ENCODE measurements around the gene ANGPT4. TPM values are rescaled to one million over a fixed set of nuclear protein-coding genes. Genes with fewer than 3 reads are reported as not detected.

Gene ANGPT4
- total RNA-seq, 2 experiments from 2014 or later, result not detected

GRCh38 chr20:955656-956055 lies 39.5 kb upstream of the ANGPT4 start:
- intact Hi-C loops (cut with DNase I, micrococcal nuclease), result loop anchor here (1.0 to 2.0 kb wide), 2 partner anchors 139 to 257 kb away; no protein-coding TSS in a partner anchor
- Mint-ChIP-seq H3K27ac (no peak overlapping the region), H3K36me3 (ENCODE audit: low read depth) (no peaks in the 10 kb centered on the region), H3K4me1 (ENCODE audit: low read depth) (peaks cover 5% of the 10 kb centered on the region), H3K4me3 (no peak overlapping the region), H3K9me3 (no peaks in the 10 kb centered on the region), H3K27me3 (peaks cover 64% of the 10 kb centered on the region)
- no peak for TF ChIP-seq CTCF (IDR thresholded peaks at IDR 0.05)
- ATAC-seq (ENCODE audit: poor library complexity), result no peak
- peaks cover 0 to 4% of the 10 kb centered on the region in 2 experiments for H3K9me3 ChIP-seq (ENCODE audit: control insufficient read depth in 1 of 2, insufficient read depth in 1 of 2, low read length in 2 of 2)
- ChIA-PET POLR2A (interaction anchor here (0.8 to 0.9 kb wide), 2 partner anchors 137 to 140 kb away, joined by 3 to 4 read pairs; no protein-coding TSS in a partner anchor), CTCF (interaction anchor here (1.0 to 2.7 kb wide), 7 partner anchors 112 to 257 kb away, joined by 3 to 27 read pairs (median 7); partner anchors contain the start of gene FAM110A)
- H3K4me3 ChIP-seq (ENCODE audit: low read length), result no peak overlapping the region
- H3K36me3 ChIP-seq (ENCODE audit: insufficient read depth, low read length), result no peaks in the 10 kb centered on the region
- DNase-seq, result no peak
- peaks cover 4% of the 10 kb centered on the region for H3K4me1 ChIP-seq (ENCODE audit: insufficient read depth, low read length)
- no peak overlapping the region for H3K27ac ChIP-seq (ENCODE audit: low read depth in 1 of 2, low read length in 2 of 2)
- peaks cover 11 to 17% of the 10 kb centered on the region in 2 experiments for H3K27me3 ChIP-seq (ENCODE audit: control insufficient read depth in 1 of 2, insufficient read depth in 2 of 2, low read length in 2 of 2)

DNA sequence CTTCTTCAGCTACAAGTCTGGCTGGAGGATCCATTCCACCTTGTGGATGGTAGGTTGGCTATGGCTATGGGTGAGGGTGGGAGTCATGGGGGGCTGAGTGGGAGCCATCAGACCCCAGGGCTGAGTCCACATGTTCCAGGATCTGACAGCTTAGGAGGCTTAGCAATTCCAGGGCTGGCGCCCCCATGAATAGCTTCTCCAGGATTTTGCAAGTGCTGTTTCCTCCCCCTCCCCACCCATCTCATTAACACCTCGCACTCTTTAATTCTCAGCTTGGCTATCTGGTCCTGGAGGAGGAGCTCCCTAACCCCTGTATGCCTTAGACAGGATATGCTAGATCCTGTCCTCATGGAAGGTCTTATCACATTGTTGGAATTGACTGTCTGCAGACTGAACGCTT lies 39.0 kb upstream of the ANGPT4 start:
- no peak overlapping the region for H3K27ac ChIP-seq (ENCODE audit: low read depth in 1 of 2, low read length in 2 of 2)
- no peak for DNase-seq
- CTCF ChIA-PET, result interaction anchor here (1.0 to 2.7 kb wide), 5 partner anchors 121 to 257 kb away, joined by 3 to 27 read pairs (median 12); partner anchors contain the start of gene FAM110A
- Mint-ChIP-seq H3K27me3 (peaks cover 67% of the 10 kb centered on the region), H3K36me3 (ENCODE audit: low read depth) (no peaks in the 10 kb centered on the region), H3K4me1 (ENCODE audit: low read depth) (peaks cover 5% of the 10 kb centered on the region), H3K9me3 (no peaks in the 10 kb centered on the region), H3K4me3 (no peak overlapping the region), H3K27ac (no peak overlapping the region)
- ATAC-seq (ENCODE audit: poor library complexity), result no peak
- peaks cover 0 to 4% of the 10 kb centered on the region in 2 experiments for H3K9me3 ChIP-seq (ENCODE audit: control insufficient read depth in 1 of 2, insufficient read depth in 1 of 2, low read length in 2 of 2)
- peaks cover 11 to 17% of the 10 kb centered on the region in 2 experiments for H3K27me3 ChIP-seq (ENCODE audit: control insufficient read depth in 1 of 2, insufficient read depth in 2 of 2, low read length in 2 of 2)
- no peaks in the 10 kb centered on the region for H3K36me3 ChIP-seq (ENCODE audit: insufficient read depth, low read length)
- POLR2A ChIA-PET, result interaction anchor here (0.9 kb wide), 1 partner anchor 137 kb away, joined by 3 read pairs; no protein-coding TSS in a partner anchor
- no peak for TF ChIP-seq CTCF (IDR thresholded peaks at IDR 0.05)
- peaks cover 4% of the 10 kb centered on the region for H3K4me1 ChIP-seq (ENCODE audit: insufficient read depth, low read length)
- H3K4me3 ChIP-seq (ENCODE audit: low read length), result no peak overlapping the region
- intact Hi-C loops (cut with DNase I, micrococcal nuclease), result no loop called here

- H3K36me3 ChIP-seq (ENCODE audit: insufficient read depth, low read length), result no peaks in the 10 kb centered on the region
- CTCF ChIA-PET, result no interaction called here
- POLR2A ChIA-PET, result no interaction called here
These were observed 37.6 kb upstream of the ANGPT4 start for GRCh38 chr20:953742-954141.

More at GRCh38 chr20:953742-954141, 37.6 kb upstream of the ANGPT4 start:
- DNase-seq (no peak), ATAC-seq (ENCODE audit: poor library complexity) (no peak)
- Histone ChIP-seq H3K9me3 (ENCODE audit: control insufficient read depth in 1 of 2, insufficient read depth in 1 of 2, low read length in 2 of 2) (no peaks in the 10 kb centered on the region), H3K4me3 (ENCODE audit: low read length) (no peak overlapping the region), H3K4me1 (ENCODE audit: insufficient read depth, low read length) (peaks cover 4% of the 10 kb centered on the region), H3K27me3 (ENCODE audit: control insufficient read depth in 1 of 2, insufficient read depth in 2 of 2, low read length in 2 of 2) (peaks cover 9 to 17% of the 10 kb centered on the region in 2 experiments), H3K27ac (ENCODE audit: low read depth in 1 of 2, low read length in 2 of 2) (no peak overlapping the region)
- intact Hi-C loops (cut with DNase I, micrococcal nuclease), result no loop called here
- peaks cover 69% of the 10 kb centered on the region for H3K27me3 Mint-ChIP-seq
- no peaks in the 10 kb centered on the region for H3K36me3 Mint-ChIP-seq (ENCODE audit: low read depth)
- no peak overlapping the region for H3K27ac Mint-ChIP-seq
- peaks cover 5% of the 10 kb centered on the region for H3K4me1 Mint-ChIP-seq (ENCODE audit: low read depth)
- H3K4me3 Mint-ChIP-seq, result no peak overlapping the region
- TF ChIP-seq CTCF (IDR thresholded peaks at IDR 0.05), result no peak
- no peaks in the 10 kb centered on the region for H3K9me3 Mint-ChIP-seq

Measured in CD4-positive, alpha-beta T cell (primary cell).